ENCODE measurements around the gene C2CD4C.

Gene C2CD4C

DNA sequence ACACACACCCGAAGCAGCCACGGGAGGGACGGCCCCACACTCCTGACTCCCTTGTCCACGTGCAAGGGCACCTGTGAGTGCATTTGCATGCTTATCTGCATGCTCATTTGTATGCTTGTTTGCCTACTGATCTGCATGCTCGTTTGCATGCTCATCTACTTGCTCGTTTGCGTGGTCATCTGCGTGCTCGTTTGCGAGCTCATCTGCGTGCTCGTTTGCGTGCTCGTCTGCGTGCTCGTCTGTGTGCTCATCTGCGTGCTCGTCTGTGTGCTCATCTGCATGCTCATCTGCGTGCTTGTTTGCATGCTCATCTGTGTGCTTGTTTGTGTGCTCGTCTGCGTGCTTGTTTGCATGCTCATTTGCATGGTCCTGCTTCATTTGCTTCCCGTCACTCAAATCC, 28.1 kb upstream of the C2CD4C start:
- Histone ChIP-seq H4K20me1 (ENCODE audit: control insufficient read depth, insufficient read depth, low read depth, low read length) (no peaks in the 10 kb centered on the region), H3K4me2 (ENCODE audit: low read length) (no peak overlapping the region), H3K4me3 (ENCODE audit: low read length) (no peak overlapping the region), H3K4me1 (ENCODE audit: control insufficient read depth, low read length) (no peaks in the 10 kb centered on the region), H3K27ac (ENCODE audit: low read depth, low read length) (no peak overlapping the region), H3K9me2 (replicated peaks; ENCODE audit: control insufficient read depth, low read length) (no peaks in the 10 kb centered on the region), H3K27me3 (ENCODE audit: control insufficient read depth, low read length) (no peaks in the 10 kb centered on the region), H3F3A (ENCODE audit: control insufficient read depth, insufficient read depth) (no peaks in the 10 kb centered on the region), H3K79me2 (ENCODE audit: control insufficient read depth, low read length) (no peaks in the 10 kb centered on the region), H3K9me3 (ENCODE audit: control insufficient read depth, insufficient read depth, low read length) (peaks cover 12% of the 10 kb centered on the region; the same call in 1 of the 2 replicates), H3K36me3 (ENCODE audit: control insufficient read depth, low read length) (no peaks in the 10 kb centered on the region)
- TF ChIP-seq, protein P1, sequence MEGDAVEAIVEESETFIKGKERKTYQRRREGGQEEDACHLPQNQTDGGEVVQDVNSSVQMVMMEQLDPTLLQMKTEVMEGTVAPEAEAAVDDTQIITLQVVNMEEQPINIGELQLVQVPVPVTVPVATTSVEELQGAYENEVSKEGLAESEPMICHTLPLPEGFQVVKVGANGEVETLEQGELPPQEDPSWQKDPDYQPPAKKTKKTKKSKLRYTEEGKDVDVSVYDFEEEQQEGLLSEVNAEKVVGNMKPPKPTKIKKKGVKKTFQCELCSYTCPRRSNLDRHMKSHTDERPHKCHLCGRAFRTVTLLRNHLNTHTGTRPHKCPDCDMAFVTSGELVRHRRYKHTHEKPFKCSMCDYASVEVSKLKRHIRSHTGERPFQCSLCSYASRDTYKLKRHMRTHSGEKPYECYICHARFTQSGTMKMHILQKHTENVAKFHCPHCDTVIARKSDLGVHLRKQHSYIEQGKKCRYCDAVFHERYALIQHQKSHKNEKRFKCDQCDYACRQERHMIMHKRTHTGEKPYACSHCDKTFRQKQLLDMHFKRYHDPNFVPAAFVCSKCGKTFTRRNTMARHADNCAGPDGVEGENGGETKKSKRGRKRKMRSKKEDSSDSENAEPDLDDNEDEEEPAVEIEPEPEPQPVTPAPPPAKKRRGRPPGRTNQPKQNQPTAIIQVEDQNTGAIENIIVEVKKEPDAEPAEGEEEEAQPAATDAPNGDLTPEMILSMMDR (IDR thresholded peaks at IDR 0.05; ENCODE audit: low read depth, low read length, poor library complexity, severe bottlenecking) = no peak
- TF ChIP-seq EZH2phosphoT487 (IDR thresholded peaks at IDR 0.05; ENCODE audit: borderline replicate concordance, low read length) = no peak

DNA sequence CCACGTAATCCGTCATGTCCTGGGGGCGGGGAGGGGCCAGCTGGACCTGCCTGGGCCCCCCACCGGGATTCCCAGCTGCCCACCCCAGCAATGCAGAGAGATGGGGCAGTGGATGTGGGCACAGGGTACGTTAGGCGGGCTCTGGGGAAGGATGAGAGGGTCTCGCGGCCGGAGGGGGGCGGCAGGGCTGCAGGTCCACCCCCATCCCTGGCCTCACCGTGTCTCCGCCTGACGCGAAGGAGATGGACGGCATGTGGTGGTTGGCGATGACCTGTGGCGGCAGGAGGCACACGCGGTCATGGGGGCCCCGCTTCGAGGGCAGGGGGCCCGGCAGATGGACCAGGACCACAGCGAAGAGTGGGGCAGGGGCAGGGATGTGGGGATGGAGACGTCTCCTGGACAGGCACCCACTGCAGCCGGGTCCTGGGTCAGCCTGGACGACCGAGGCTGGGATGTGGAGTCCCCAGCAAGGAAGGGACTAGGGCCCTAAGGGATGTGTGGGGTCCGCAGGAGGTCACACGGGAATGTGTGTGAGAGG, 27.5 kb upstream of the C2CD4C start:
- Histone ChIP-seq H3K4me1 (ENCODE audit: control insufficient read depth, low read length) (no peaks in the 10 kb centered on the region), H3K36me3 (ENCODE audit: control insufficient read depth, low read length) (no peaks in the 10 kb centered on the region), H4K20me1 (ENCODE audit: control insufficient read depth, insufficient read depth, low read depth, low read length) (no peaks in the 10 kb centered on the region), H3K9me3 (ENCODE audit: control insufficient read depth, insufficient read depth, low read length) (peaks cover 9% of the 10 kb centered on the region; the same call in 1 of the 2 replicates), H3F3A (ENCODE audit: control insufficient read depth, insufficient read depth) (no peaks in the 10 kb centered on the region), H3K4me3 (ENCODE audit: low read length) (no peak overlapping the region), H3K27me3 (ENCODE audit: control insufficient read depth, low read length) (no peaks in the 10 kb centered on the region), H3K79me2 (ENCODE audit: control insufficient read depth, low read length) (no peaks in the 10 kb centered on the region), H3K27ac (ENCODE audit: low read depth, low read length) (no peak overlapping the region), H3K9me2 (replicated peaks; ENCODE audit: control insufficient read depth, low read length) (no peaks in the 10 kb centered on the region), H3K4me2 (ENCODE audit: low read length) (no peak overlapping the region)
- TF ChIP-seq, protein P1 (IDR thresholded peaks at IDR 0.05; ENCODE audit: low read depth, low read length, poor library complexity, severe bottlenecking) = no peak
- no peak for TF ChIP-seq EZH2phosphoT487 (IDR thresholded peaks at IDR 0.05; ENCODE audit: borderline replicate concordance, low read length)

DNA sequence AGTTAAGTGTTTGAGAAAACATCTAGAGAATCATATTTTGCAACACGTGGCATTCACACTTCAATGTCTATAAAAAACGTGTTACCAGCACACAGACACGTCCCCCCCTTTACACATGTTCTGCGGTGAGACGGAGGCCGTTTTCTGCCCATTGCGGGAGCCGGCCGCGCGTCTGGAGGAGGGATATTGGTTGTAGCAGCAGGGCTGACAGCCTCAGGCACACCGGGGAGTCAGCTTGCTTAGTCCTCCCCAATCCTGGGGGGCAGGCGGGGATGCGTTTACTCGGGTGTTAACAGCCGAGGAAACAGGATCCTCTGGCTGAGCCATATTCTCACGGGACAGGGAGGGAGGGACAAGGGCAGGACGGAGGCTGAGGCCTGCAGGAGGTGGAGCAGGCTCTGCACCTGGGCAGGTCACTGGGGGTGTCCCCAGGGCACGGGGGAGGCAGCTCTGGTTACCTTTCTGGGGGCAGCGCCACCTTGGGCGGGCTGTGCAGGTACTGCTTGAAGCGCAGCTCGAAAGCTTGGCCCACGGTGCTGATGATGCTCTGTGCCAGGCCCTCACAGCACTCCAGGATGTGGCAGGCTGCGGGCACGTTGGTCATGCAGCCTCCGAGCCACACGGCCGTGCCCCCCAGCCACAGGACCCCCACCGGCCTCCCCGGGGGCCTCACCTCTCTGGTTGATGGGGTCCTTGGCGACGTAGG, 26.9 kb upstream of the C2CD4C start:
- H3K27me3 ChIP-seq (ENCODE audit: control insufficient read depth, low read length) = no peaks in the 10 kb centered on the region
- no peaks in the 10 kb centered on the region for H3K4me1 ChIP-seq (ENCODE audit: control insufficient read depth, low read length)

More for the DNA sequence above, 26.9 kb upstream of the C2CD4C start:
- TF ChIP-seq, protein P1 (IDR thresholded peaks at IDR 0.05; ENCODE audit: low read depth, low read length, poor library complexity, severe bottlenecking) = no peak
- no peak for TF ChIP-seq EZH2phosphoT487 (IDR thresholded peaks at IDR 0.05; ENCODE audit: borderline replicate concordance, low read length)
- no peak overlapping the region for H3K4me2 ChIP-seq (ENCODE audit: low read length)
- H3K4me3 ChIP-seq (ENCODE audit: low read length) = no peak overlapping the region
- H3K9me3 ChIP-seq (ENCODE audit: control insufficient read depth, insufficient read depth, low read length) = peaks cover 9% of the 10 kb centered on the region; the same call in 1 of the 2 replicates
- no peaks in the 10 kb centered on the region for H3K9me2 ChIP-seq (replicated peaks; ENCODE audit: control insufficient read depth, low read length)
- no peaks in the 10 kb centered on the region for H3K36me3 ChIP-seq (ENCODE audit: control insufficient read depth, low read length)
- H4K20me1 ChIP-seq (ENCODE audit: control insufficient read depth, insufficient read depth, low read depth, low read length) = no peaks in the 10 kb centered on the region
- H3K79me2 ChIP-seq (ENCODE audit: control insufficient read depth, low read length) = no peaks in the 10 kb centered on the region
- H3K27ac ChIP-seq (ENCODE audit: low read depth, low read length) = no peak overlapping the region
- no peaks in the 10 kb centered on the region for H3F3A ChIP-seq (ENCODE audit: control insufficient read depth, insufficient read depth)
